GM12864 (cell line): ENCODE data around the gene ODAD4.

Experiments used
- DNase-seq: peaks from one replicate; pipeline ENCODE4 v3.0.0-alpha.2; 2011; ENCODE audit warnings: low read depth
- H3K4me3 ChIP-seq: 2 replicates; pipeline ENCODE4 v1.5.1; 2011; ENCODE audit warnings: mild to moderate bottlenecking, low read depth, low read length, control low read depth
- TF ChIP-seq, protein P1 (sequence below): IDR thresholded peaks from 2 replicates; pipeline ENCODE4 v1.5.1; 2011; ENCODE audit warnings: low read depth, mild to moderate bottlenecking, moderate library complexity, low read length, control low read depth, inconsistent platforms; ENCODE audit errors: missing control alignments

ODAD4 gene

DNA sequence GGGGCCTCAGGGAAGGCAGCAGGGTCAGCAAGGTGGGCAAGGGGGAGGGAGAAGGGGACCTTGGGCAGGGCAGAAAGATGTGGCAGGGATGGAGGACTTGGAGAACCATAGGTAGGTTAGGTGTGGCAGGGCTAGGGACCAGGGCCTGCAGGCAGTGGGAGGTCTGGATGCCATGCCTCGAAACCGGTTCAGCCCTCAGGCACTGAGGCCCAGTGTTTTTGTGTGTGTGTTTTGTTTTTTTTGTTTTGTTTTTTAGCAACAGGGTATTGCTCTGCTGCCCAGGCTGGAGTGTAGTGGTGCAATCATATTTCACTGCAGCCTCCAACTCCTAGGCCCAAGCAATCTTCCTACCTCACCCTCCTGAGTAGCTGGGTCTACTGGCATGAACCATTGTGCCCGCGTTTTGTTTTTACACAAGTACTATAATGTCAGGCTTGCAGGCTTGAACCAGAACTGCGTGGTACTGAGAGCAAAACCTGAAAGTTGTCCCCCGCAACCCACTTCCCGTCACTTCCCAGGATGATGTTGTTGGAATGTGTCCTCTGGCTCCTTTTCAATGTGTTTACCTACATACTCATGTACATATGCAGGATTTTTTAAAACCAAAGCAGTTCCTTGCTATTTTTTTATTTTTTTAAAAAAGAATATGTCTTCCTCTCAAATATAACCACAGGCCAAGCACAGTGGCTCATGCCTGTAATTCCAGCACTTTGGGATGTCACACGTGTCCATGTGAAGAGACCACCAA, 12.4 kb downstream of the ODAD4 start:
- TF ChIP-seq, protein P1, sequence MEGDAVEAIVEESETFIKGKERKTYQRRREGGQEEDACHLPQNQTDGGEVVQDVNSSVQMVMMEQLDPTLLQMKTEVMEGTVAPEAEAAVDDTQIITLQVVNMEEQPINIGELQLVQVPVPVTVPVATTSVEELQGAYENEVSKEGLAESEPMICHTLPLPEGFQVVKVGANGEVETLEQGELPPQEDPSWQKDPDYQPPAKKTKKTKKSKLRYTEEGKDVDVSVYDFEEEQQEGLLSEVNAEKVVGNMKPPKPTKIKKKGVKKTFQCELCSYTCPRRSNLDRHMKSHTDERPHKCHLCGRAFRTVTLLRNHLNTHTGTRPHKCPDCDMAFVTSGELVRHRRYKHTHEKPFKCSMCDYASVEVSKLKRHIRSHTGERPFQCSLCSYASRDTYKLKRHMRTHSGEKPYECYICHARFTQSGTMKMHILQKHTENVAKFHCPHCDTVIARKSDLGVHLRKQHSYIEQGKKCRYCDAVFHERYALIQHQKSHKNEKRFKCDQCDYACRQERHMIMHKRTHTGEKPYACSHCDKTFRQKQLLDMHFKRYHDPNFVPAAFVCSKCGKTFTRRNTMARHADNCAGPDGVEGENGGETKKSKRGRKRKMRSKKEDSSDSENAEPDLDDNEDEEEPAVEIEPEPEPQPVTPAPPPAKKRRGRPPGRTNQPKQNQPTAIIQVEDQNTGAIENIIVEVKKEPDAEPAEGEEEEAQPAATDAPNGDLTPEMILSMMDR: no peak
- H3K4me3 ChIP-seq: no peak overlapping the region
- no peak for DNase-seq

DNA sequence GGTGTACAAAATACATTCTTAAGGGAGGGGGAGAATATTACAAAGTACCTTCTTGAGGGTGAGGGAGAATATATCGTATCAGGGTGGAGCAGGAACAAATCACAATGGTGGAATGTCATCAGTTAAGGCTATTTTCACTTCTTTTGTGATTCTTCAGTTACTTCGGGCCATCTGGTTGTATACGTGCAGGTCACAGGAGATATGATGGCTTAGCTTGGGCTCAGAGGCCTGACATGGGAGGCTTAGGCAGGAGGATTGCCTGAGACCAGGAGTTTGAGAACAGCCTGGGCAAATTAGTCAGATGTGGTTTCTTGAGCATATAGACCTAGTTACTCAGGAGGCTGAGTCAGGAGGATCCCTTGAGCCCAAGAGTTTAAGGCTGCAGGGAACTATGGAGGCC, 13.1 kb downstream of the ODAD4 start:
- TF ChIP-seq, protein P1: no peak
- no peak overlapping the region for H3K4me3 ChIP-seq
- DNase-seq: no peak

DNA sequence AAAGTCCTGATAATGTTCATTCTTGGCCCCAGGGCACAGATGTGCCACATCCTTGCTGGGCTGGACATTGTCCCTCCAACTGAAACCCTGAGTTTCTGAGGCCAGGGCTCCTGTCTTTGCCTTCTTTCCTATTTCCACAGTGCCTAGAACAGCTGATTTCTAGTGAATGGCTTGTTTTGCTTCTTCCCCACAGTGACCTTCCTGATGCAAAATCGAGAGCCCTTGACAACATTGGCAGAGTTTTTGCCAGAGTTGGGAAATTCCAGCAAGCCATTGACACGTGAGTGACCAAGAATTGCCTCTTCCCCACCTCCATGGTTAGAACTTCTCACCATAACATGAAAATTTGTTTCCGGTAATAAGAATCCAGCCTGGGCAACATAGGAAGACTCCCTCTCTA, 14.5 kb downstream of the ODAD4 start:
- TF ChIP-seq, protein P1: no peak
- DNase-seq: no peak
- no peak overlapping the region for H3K4me3 ChIP-seq

DNA sequence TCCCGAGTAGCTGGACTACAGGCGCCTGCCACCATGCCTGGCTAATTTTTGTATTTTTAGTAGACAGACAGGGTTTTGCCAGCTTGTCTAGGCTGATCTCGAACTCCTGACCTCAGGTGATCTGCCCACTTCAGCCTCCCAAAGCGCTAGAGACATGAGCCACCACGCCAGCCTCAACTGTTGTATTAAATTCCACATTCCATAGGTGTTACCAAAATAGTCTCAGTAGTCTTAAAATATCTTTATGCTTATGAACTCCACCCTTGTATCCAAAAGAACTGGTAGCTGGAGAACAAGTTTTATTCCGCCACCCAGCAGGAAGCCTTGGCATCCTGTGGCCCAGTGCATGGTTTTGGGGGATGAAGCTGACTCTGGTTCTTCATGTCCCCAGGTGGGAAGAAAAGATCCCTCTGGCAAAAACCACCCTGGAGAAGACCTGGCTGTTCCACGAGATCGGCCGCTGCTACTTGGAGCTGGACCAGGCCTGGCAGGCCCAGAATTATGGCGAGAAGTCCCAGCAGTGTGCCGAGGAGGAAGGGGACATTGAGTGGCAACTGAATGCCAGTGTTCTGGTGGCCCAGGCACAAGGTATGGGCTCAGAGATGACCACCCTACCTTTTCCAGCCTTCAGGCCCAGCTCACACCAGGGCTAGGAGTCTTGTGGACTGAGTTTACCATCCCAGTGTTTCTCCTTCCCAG, 18.5 kb downstream of the ODAD4 start:
- no peak for DNase-seq
- no peak overlapping the region for H3K4me3 ChIP-seq
- TF ChIP-seq, protein P1: no peak

DNA sequence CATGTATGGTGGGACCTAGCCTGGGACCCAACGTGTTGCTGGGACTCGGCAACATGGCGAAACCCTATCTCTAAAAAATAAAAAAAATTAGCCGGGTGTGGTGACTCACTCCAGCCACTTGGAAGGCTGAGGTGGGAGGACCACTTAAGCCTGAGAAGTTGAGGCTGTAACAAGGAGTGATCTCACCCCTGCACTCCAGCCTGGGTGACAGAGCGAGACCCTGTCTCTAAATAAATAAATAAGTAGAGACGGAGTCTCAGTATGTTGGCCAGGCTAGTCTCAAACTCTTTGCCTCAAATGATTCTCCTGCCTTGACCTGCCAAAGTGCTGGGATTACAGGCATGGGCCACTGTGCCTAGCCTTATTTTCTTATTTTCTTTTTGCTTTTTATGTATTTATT, 26.1 kb downstream of the ODAD4 start:
- TF ChIP-seq, protein P1: no peak
- DNase-seq: no peak
- H3K4me3 ChIP-seq: no peak overlapping the region

DNA sequence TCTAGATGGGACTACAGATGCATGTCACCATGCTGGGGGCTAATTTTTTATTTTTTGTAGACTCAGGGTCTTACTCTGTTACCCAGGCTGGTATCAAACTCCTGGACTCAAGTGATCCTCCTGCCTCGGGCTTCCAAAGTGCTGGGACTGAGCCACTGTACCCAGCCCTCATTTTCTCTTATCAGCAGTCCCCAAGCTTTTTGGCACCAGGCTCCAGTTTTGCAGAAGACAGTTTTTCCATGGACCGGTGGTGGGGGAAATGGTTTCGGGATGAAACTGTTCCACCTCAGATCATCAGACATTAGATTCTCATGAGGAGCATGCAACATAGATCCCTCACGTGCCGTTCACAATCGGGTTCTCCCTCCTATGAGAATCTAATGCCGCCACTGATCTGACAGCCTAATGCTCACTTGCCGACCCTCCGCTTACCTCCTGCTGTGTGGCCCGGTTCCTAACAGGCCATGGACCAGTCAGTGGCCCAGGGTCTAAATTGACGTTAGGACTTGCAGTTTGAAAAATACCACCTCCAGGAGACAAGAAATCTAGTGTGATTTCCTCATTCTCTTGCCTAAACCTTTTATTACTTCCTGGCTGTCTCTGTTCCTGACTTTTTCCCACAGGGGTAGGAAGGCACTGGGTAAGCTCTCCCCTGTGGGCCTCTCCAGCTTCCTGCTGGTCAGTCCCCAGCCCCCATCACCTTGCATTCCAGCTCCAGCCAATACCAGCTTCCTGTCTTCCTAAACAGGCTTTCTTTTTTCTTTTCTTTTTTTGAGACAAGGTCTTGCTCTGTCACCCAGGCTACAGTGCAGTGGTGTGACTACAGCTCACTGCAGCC, 26.8 kb downstream of the ODAD4 start:
- no peak for DNase-seq
- no peak overlapping the region for H3K4me3 ChIP-seq
- TF ChIP-seq, protein P1: no peak
